ENCODE results near the gene SAPCD2.

GRCh38 chr9:137097761-137098462 lies 27.6 kb upstream of the SAPCD2 start:
- TF ChIP-seq POLR2A (IDR thresholded peaks at IDR 0.05): no peak
- no peak for TF ChIP-seq CTCF (IDR thresholded peaks at IDR 0.05)

Measured in uterus (tissue), 2 donors.